22Rv1 (cell line): ENCODE measurements around the gene LENEP.

Experiments used
- CTCF ChIP-seq: fragments of 450-650 bp; IDR thresholded peaks from 2 replicates; pipeline ENCODE4 v1.5.1; 2017; ENCODE audit warnings: mild to moderate bottlenecking
- ZFX ChIP-seq: fragments of 450-650 bp; IDR thresholded peaks from 2 replicates; pipeline ENCODE4 v1.6.1; 2017; ENCODE audit warnings: antibody characterized with exemption, borderline replicate concordance

- TF ChIP-seq CTCF (no peak), ZFX (no peak)
Observed at GRCh38 chr1:154972213-154972516, 21.2 kb upstream of the LENEP start.
